WTC11 (cell line): ENCODE results near the gene MYPN. TPM values are rescaled to one million over a fixed set of nuclear protein-coding genes. Genes with fewer than 3 reads are reported as not detected.

Experiments
- ATAC-seq: fragments of 200-7000 bp; cut with Tn5 transposase; 2 replicates; pipeline ENCODE4 v1.10.0; 2021; ENCODE audit warnings: mild to moderate bottlenecking, moderate library complexity
- CTCF ChIA-PET: fragments of 300-600 bp; sonication (Branson Sonifier 250); formaldehyde crosslinking; loops from one replicate; lab custom pipeline; 2021; ENCODE audit warnings: antibody characterized with exemption; lab: Charles Lee
- POLR2A ChIA-PET: fragments of 350-600 bp; sonication (Branson Sonifier 250); formaldehyde crosslinking; loops from one replicate; lab custom pipeline; 2021; ENCODE audit warnings: antibody characterized with exemption; lab: Charles Lee
- DNase-seq: peaks from one replicate; pipeline ENCODE4 v3.0.0; 2021; ENCODE audit warnings: low spot score
- H3K27ac Mint-ChIP-seq: 2 replicates; pipeline ENCODE4 v1.8.0; 2021; ENCODE audit warnings: mixed read lengths
- H3K27me3 Mint-ChIP-seq: 2 replicates; pipeline ENCODE4 v1.8.0; 2021; ENCODE audit warnings: low read depth, mild to moderate bottlenecking, moderate library complexity, mixed read lengths
- H3K36me3 Mint-ChIP-seq: 2 replicates; pipeline ENCODE4 v1.8.0; 2021; ENCODE audit warnings: mixed read lengths
- H3K4me1 Mint-ChIP-seq: 2 replicates; pipeline ENCODE4 v1.8.0; 2022; ENCODE audit warnings: mixed read lengths
- H3K4me3 Mint-ChIP-seq: 2 replicates; pipeline ENCODE4 v1.8.0; 2021; ENCODE audit warnings: mild to moderate bottlenecking, moderate library complexity, mixed read lengths
- H3K9me3 Mint-ChIP-seq: 2 replicates; pipeline ENCODE4 v1.8.0; 2021; ENCODE audit warnings: mixed read lengths
- CREB1 ChIP-seq: sonication (generic); formaldehyde crosslinking; IDR thresholded peaks from 2 replicates; pipeline ENCODE4 v1.8.0; 2023; ENCODE audit warnings: mild to moderate bottlenecking, missing genetic modification reagents
- FOXP1 ChIP-seq: sonication (generic); formaldehyde crosslinking; IDR thresholded peaks from 2 replicates; pipeline ENCODE4 v1.8.0; 2022; ENCODE audit warnings: missing genetic modification reagents, mild to moderate bottlenecking, moderate library complexity, borderline replicate concordance
- GRHL2 ChIP-seq: fragments of 250-450 bp; sonication (Bioruptor Pico); IDR thresholded peaks from 2 replicates; pipeline ENCODE4 v1.8.0; 2022; ENCODE audit warnings: mild to moderate bottlenecking, moderate library complexity; ENCODE audit not compliant: insufficient replicate concordance, severe bottlenecking
- MXD4 ChIP-seq: fragments of 250-450 bp; sonication (Bioruptor Pico); IDR thresholded peaks from 2 replicates; pipeline ENCODE4 v1.8.0; 2021; ENCODE audit warnings: mild to moderate bottlenecking, moderate library complexity, borderline replicate concordance
- SMAD4 ChIP-seq: sonication (generic); formaldehyde crosslinking; IDR thresholded peaks from 2 replicates; pipeline ENCODE4 v1.8.0; 2022; ENCODE audit warnings: mild to moderate bottlenecking, missing genetic modification reagents
- TCF7 ChIP-seq: sonication (generic); formaldehyde crosslinking; IDR thresholded peaks from 2 replicates; pipeline ENCODE4 v1.8.0; 2022; ENCODE audit warnings: mild to moderate bottlenecking, low read depth, missing genetic modification reagents, moderate library complexity
- TEAD1 ChIP-seq: sonication (generic); formaldehyde crosslinking; IDR thresholded peaks from 2 replicates; pipeline ENCODE4 v1.8.0; 2022; ENCODE audit warnings: mild to moderate bottlenecking, missing genetic modification reagents
- ZNF138 ChIP-seq: sonication (generic); formaldehyde crosslinking; conservative IDR thresholded peaks from 2 replicates; pipeline ENCODE4 v1.8.1; 2022; ENCODE audit warnings: mild to moderate bottlenecking, moderate library complexity, missing genetic modification reagents
- ZNF232 ChIP-seq: sonication (generic); formaldehyde crosslinking; IDR thresholded peaks from 2 replicates; pipeline ENCODE4 v1.8.0; 2022; ENCODE audit warnings: mild to moderate bottlenecking, missing genetic modification reagents
- total RNA-seq: library from RNA; stranded (reverse); gene quantifications from 3 replicates; pipeline ENCODE4 v1.2.3, GENCODE V29; 2021
- TF ChIP-seq, protein P1 (sequence below): sonication (generic); formaldehyde crosslinking; IDR thresholded peaks from 2 replicates; pipeline ENCODE4 v1.8.1; 2022; ENCODE audit warnings: mild to moderate bottlenecking, missing genetic modification reagents, moderate library complexity, borderline replicate concordance
- TF ChIP-seq, protein P2 (sequence below): sonication (generic); formaldehyde crosslinking; IDR thresholded peaks from 2 replicates; pipeline ENCODE4 v1.8.1; 2023; ENCODE audit warnings: mild to moderate bottlenecking, missing genetic modification reagents
- TF ChIP-seq, protein P3 (sequence below): fragments of 250-450 bp; sonication (Bioruptor Pico); IDR thresholded peaks from 2 replicates; pipeline ENCODE4 v1.9.0; 2021; ENCODE audit warnings: mild to moderate bottlenecking
- TF ChIP-seq, protein P4 (sequence below): sonication (generic); formaldehyde crosslinking; conservative IDR thresholded peaks from 2 replicates; pipeline ENCODE4 v1.8.1; 2023; ENCODE audit warnings: mild to moderate bottlenecking, low read depth, missing genetic modification reagents, moderate library complexity
- TF ChIP-seq, protein P5 (sequence below): sonication (generic); formaldehyde crosslinking; conservative IDR thresholded peaks from 2 replicates; pipeline ENCODE4 v1.8.1; 2022; ENCODE audit warnings: mild to moderate bottlenecking, missing genetic modification reagents
- TF ChIP-seq, protein P6 (sequence below): fragments of 200-600 bp; IDR thresholded peaks from 2 replicates; pipeline ENCODE4 v1.8.0; 2022; ENCODE audit warnings: antibody characterized with exemption
- TF ChIP-seq, protein P7 (sequence below): fragments of 250-450 bp; sonication (Bioruptor Pico); conservative IDR thresholded peaks from 2 replicates; pipeline ENCODE4 v1.9.0; 2021; ENCODE audit warnings: mild to moderate bottlenecking

Gene MYPN
- total RNA-seq, 1 experiment from 2014 or later = not detected

DNA sequence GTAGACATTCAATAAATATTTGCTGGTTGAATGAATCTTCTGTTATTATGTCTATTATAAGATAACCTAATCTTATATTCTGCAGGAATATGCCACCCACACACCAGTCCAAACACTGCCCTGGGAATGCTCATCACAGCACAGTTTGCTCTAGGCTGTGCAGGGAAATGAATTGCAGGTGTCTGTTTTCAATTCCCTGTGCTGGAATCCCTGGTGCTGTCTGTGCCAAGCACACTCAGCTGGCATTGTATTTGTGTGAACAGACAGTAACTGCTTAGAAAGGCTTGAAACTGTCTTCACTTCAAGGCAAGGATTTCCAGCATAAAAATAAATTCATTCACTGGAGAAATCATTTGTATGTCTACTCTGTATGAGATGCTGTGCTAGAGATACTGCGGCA lies 102.4 kb downstream of the MYPN start (continued):
- TF ChIP-seq FOXP1 (no peak), ZNF232 (no peak)
- TF ChIP-seq, protein P1, sequence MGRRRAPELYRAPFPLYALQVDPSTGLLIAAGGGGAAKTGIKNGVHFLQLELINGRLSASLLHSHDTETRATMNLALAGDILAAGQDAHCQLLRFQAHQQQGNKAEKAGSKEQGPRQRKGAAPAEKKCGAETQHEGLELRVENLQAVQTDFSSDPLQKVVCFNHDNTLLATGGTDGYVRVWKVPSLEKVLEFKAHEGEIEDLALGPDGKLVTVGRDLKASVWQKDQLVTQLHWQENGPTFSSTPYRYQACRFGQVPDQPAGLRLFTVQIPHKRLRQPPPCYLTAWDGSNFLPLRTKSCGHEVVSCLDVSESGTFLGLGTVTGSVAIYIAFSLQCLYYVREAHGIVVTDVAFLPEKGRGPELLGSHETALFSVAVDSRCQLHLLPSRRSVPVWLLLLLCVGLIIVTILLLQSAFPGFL (CRISPR knock-in tag) = no peak

DNA sequence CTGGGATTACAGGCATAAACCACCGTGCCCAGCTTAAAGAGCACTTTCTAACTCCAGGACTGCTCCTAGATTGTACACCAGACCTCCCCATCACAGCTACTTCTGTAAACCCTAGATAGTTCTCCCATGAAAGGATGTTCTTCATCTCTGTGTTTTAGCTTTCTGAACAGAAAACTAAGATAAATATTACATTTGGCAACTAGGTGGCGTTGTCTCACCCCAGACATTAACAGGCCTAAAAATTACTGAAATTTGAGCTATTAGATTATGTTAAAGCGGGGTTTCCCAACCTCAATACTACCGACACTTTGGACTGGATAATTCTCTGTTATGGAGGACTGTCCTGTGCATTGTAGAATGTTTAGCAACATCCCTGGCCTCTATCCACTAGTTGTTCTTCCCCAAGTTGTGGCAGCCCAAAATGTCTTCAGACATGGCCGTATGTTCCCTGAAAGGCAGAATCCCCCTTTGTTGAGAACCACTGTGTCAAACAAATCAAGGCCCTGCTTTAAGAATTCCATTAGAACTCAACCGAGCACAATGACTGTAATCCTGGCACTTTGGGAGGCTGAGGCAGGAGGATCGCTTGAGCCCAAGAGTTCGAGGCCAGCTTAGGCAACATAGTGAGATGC lies 103.5 kb downstream of the MYPN start:
- H3K4me1 Mint-ChIP-seq = peaks cover 6% of the 10 kb centered on the region; the same call in 1 of the 2 replicates
- ATAC-seq = no peak

DNA sequence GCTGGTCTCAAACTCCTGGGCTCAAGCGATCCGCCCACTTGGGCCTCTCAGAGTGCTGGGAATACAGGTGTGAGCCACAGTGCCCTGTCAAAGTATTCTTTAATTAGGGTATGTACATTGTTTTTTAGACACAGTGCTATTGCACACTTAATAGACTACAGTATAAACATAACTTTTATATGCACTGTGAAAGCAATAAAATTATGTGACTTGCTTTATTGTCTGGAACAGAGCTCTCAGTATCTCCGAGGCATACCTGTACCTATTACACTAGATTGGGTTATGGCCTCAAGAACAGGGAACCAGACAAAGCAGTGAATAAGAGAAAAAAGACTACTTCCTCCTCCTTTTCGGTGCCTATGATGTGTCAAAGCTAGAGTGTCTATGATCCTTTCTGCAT lies 109.5 kb downstream of the MYPN start:
- no peaks in the 10 kb centered on the region for H3K36me3 Mint-ChIP-seq
- H3K4me1 Mint-ChIP-seq = no peaks in the 10 kb centered on the region
- H3K9me3 Mint-ChIP-seq = no peaks in the 10 kb centered on the region
- H3K4me3 Mint-ChIP-seq = no peak overlapping the region
- no peak overlapping the region for H3K27ac Mint-ChIP-seq
- ATAC-seq = no peak
- no peak for DNase-seq
- ChIA-PET POLR2A (no interaction called here), CTCF (no interaction called here)
- no peaks in the 10 kb centered on the region for H3K27me3 Mint-ChIP-seq
- TF ChIP-seq SMAD4 (CRISPR knock-in tag) = no peak
- no peak for TF ChIP-seq GRHL2 (CRISPR knock-in tag)
- TF ChIP-seq, protein P2, sequence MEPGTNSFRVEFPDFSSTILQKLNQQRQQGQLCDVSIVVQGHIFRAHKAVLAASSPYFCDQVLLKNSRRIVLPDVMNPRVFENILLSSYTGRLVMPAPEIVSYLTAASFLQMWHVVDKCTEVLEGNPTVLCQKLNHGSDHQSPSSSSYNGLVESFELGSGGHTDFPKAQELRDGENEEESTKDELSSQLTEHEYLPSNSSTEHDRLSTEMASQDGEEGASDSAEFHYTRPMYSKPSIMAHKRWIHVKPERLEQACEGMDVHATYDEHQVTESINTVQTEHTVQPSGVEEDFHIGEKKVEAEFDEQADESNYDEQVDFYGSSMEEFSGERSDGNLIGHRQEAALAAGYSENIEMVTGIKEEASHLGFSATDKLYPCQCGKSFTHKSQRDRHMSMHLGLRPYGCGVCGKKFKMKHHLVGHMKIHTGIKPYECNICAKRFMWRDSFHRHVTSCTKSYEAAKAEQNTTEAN = no peak
- TF ChIP-seq, protein P3, sequence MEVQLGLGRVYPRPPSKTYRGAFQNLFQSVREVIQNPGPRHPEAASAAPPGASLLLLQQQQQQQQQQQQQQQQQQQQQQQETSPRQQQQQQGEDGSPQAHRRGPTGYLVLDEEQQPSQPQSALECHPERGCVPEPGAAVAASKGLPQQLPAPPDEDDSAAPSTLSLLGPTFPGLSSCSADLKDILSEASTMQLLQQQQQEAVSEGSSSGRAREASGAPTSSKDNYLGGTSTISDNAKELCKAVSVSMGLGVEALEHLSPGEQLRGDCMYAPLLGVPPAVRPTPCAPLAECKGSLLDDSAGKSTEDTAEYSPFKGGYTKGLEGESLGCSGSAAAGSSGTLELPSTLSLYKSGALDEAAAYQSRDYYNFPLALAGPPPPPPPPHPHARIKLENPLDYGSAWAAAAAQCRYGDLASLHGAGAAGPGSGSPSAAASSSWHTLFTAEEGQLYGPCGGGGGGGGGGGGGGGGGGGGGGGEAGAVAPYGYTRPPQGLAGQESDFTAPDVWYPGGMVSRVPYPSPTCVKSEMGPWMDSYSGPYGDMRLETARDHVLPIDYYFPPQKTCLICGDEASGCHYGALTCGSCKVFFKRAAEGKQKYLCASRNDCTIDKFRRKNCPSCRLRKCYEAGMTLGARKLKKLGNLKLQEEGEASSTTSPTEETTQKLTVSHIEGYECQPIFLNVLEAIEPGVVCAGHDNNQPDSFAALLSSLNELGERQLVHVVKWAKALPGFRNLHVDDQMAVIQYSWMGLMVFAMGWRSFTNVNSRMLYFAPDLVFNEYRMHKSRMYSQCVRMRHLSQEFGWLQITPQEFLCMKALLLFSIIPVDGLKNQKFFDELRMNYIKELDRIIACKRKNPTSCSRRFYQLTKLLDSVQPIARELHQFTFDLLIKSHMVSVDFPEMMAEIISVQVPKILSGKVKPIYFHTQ (CRISPR knock-in tag) = no peak
- no peak for TF ChIP-seq TCF7 (CRISPR knock-in tag)
- TF ChIP-seq TEAD1 = no peak
- TF ChIP-seq, protein P4, sequence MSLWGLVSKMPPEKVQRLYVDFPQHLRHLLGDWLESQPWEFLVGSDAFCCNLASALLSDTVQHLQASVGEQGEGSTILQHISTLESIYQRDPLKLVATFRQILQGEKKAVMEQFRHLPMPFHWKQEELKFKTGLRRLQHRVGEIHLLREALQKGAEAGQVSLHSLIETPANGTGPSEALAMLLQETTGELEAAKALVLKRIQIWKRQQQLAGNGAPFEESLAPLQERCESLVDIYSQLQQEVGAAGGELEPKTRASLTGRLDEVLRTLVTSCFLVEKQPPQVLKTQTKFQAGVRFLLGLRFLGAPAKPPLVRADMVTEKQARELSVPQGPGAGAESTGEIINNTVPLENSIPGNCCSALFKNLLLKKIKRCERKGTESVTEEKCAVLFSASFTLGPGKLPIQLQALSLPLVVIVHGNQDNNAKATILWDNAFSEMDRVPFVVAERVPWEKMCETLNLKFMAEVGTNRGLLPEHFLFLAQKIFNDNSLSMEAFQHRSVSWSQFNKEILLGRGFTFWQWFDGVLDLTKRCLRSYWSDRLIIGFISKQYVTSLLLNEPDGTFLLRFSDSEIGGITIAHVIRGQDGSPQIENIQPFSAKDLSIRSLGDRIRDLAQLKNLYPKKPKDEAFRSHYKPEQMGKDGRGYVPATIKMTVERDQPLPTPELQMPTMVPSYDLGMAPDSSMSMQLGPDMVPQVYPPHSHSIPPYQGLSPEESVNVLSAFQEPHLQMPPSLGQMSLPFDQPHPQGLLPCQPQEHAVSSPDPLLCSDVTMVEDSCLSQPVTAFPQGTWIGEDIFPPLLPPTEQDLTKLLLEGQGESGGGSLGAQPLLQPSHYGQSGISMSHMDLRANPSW = no peak
- TF ChIP-seq CREB1 = no peak
- TF ChIP-seq, protein P1 (CRISPR knock-in tag) = no peak
- TF ChIP-seq, protein P5, sequence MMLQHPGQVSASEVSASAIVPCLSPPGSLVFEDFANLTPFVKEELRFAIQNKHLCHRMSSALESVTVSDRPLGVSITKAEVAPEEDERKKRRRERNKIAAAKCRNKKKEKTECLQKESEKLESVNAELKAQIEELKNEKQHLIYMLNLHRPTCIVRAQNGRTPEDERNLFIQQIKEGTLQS (CRISPR knock-in tag) = no peak
- TF ChIP-seq ZNF138 = no peak

More for the DNA sequence above, 103.5 kb downstream of the MYPN start:
- H3K4me3 Mint-ChIP-seq = no peak overlapping the region
- CTCF ChIA-PET = interaction anchor here (0.5 to 2.0 kb wide), 62 partner anchors 10 to 439 kb away, joined by 3 to 35 read pairs (median 4); partner anchors contain the start of genes ATOH7, DNAJC12, HNRNPH3 and PBLD
- no peak overlapping the region for H3K27ac Mint-ChIP-seq
- H3K27me3 Mint-ChIP-seq = no peaks in the 10 kb centered on the region
- POLR2A ChIA-PET = interaction anchor here (0.5 to 1.2 kb wide), 3 partner anchors 34 to 316 kb away, joined by 3 to 15 read pairs (median 5); partner anchors contain the start of genes HNRNPH3 and PBLD
- TF ChIP-seq, protein P6, sequence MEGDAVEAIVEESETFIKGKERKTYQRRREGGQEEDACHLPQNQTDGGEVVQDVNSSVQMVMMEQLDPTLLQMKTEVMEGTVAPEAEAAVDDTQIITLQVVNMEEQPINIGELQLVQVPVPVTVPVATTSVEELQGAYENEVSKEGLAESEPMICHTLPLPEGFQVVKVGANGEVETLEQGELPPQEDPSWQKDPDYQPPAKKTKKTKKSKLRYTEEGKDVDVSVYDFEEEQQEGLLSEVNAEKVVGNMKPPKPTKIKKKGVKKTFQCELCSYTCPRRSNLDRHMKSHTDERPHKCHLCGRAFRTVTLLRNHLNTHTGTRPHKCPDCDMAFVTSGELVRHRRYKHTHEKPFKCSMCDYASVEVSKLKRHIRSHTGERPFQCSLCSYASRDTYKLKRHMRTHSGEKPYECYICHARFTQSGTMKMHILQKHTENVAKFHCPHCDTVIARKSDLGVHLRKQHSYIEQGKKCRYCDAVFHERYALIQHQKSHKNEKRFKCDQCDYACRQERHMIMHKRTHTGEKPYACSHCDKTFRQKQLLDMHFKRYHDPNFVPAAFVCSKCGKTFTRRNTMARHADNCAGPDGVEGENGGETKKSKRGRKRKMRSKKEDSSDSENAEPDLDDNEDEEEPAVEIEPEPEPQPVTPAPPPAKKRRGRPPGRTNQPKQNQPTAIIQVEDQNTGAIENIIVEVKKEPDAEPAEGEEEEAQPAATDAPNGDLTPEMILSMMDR = peak; percentile 35
- TF ChIP-seq MXD4 (CRISPR knock-in tag) = no peak
- TF ChIP-seq, protein P7, sequence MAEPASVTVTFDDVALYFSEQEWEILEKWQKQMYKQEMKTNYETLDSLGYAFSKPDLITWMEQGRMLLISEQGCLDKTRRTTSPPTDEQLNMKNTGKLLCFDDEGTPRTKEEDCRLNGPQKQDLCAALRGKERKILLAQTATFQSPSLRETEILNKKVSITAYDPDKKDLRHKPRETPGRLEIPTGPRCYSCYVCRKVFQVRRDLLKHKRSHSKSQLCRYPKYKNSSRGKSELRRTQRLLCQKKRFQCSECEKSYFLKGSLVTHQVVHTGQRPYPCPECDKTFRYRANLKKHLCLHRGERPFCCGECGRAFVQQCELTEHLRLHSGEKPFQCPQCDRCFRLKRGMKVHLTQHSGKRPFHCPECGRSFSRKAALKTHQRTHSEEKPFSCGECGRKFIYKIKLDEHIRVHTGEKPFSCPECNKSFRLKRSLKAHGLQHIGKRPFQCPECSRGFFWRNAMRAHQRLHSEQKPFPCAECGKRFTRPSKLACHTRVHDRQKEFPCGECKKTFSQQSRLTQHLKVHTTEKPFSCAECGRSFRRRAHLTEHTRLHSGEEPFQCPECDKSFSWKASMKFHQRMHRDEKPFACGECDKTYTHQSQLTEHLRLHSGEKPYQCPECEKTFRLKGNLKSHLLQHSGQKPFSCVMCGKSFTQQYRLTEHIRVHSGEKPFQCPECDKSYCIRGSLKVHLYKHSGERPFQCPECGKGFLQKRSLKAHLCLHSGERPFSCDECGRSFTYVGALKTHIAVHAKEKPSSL (CRISPR knock-in tag) = no peak
- H3K36me3 Mint-ChIP-seq = no peaks in the 10 kb centered on the region
- no peaks in the 10 kb centered on the region for H3K9me3 Mint-ChIP-seq
- no peak for DNase-seq
